ENCODE data around the gene AKR7A2.
A peak's percentile ranks its signal among the peaks of the same experiment; 100 is the strongest.
"Not testable (repeated sequence)": the region's sequence is repeated elsewhere in the genome, so short reads cannot be mapped to it uniquely, and the experiment has no call there.

Gene AKR7A2

GRCh38 chr1:19306941-19307340 lies 5.0 kb downstream of the AKR7A2 start:
- no peak for DNase-seq

- DNase-seq = no peak
Measured at GRCh38 chr1:19305880-19306279, 6.1 kb downstream of the AKR7A2 start.

- DNase-seq = not testable (repeated sequence)
Measured at GRCh38 chr1:19304081-19304480, 7.9 kb downstream of the AKR7A2 start.

GRCh38 chr1:19300211-19300610 lies 11.7 kb downstream of the AKR7A2 start:
- no peak for DNase-seq

GRCh38 chr1:19294638-19295037 lies 17.3 kb downstream of the AKR7A2 start:
- DNase-seq = no peak

GRCh38 chr1:19289244-19289643 lies 22.7 kb downstream of the AKR7A2 start:
- DNase-seq = no peak

- DNase-seq = peak; percentile 46
Measured at GRCh38 chr1:19288324-19289241, 23.4 kb downstream of the AKR7A2 start, which contains the start of gene AKR7A3. TSS of gene AKR7A3 (minus strand) at chr1:19288770. CDS start at chr1:19288709, 61 bp downstream.

GRCh38 chr1:19287436-19288185 lies 24.3 kb downstream of the AKR7A2 start:
- DNase-seq = no peak

GRCh38 chr1:19285807-19286206 lies 26.1 kb downstream of the AKR7A2 start:
- DNase-seq = not testable (repeated sequence)

GRCh38 chr1:19285366-19285765 lies 26.6 kb downstream of the AKR7A2 start:
- DNase-seq = not testable (repeated sequence)

- no peak for DNase-seq
Measured at GRCh38 chr1:19284881-19285280, 27.1 kb downstream of the AKR7A2 start.

GRCh38 chr1:19283891-19284290 lies 28.1 kb downstream of the AKR7A2 start:
- no peak for DNase-seq

GRCh38 chr1:19274636-19275035 lies 37.3 kb downstream of the AKR7A2 start:
- DNase-seq = no peak

- DNase-seq = peak; percentile 40
Measured at GRCh38 chr1:19273844-19274531, 38.0 kb downstream of the AKR7A2 start.

GRCh38 chr1:19273106-19273843 lies 38.7 kb downstream of the AKR7A2 start:
- peak; percentile 19 for DNase-seq

GRCh38 chr1:19272064-19272463 lies 39.9 kb downstream of the AKR7A2 start:
- no peak for DNase-seq

GRCh38 chr1:19270343-19270730 lies 41.6 kb downstream of the AKR7A2 start:
- not testable (repeated sequence) for DNase-seq

GRCh38 chr1:19269427-19270342 lies 42.3 kb downstream of the AKR7A2 start:
- not testable (repeated sequence) for DNase-seq

- no peak for DNase-seq
Measured at GRCh38 chr1:19268445-19268844, 43.5 kb downstream of the AKR7A2 start.

GRCh38 chr1:19262744-19263143 lies 49.2 kb downstream of the AKR7A2 start:
- DNase-seq = no peak

- no peak for DNase-seq
Measured at GRCh38 chr1:19262047-19262446, 49.9 kb downstream of the AKR7A2 start.

All from right kidney (tissue), 1 donor.